OCI-LY7 (cell line): ENCODE data around the gene KCTD19.

ENCODE experiments used
- EZH2phosphoT487 ChIP-seq: fragments of 200-600 bp; sonication (generic); IDR thresholded peaks from 2 replicates; pipeline ENCODE4 v1.6.1; 2018; ENCODE audit warnings: low read depth, borderline replicate concordance, mild to moderate bottlenecking, mixed run types, antibody characterized with exemption, low read length, moderate library complexity, mixed read lengths
- TF ChIP-seq, protein P1 (sequence below): fragments of 200-600 bp; sonication (generic); conservative IDR thresholded peaks from 2 replicates; pipeline ENCODE4 v1.5.1; 2014; ENCODE audit warnings: mild to moderate bottlenecking, antibody characterized with exemption, low read length, moderate library complexity, mixed read lengths

GRCh38 chr16:67275321-67275720 is 51.2 kb downstream of the KCTD19 start:
- TF ChIP-seq, protein P1, sequence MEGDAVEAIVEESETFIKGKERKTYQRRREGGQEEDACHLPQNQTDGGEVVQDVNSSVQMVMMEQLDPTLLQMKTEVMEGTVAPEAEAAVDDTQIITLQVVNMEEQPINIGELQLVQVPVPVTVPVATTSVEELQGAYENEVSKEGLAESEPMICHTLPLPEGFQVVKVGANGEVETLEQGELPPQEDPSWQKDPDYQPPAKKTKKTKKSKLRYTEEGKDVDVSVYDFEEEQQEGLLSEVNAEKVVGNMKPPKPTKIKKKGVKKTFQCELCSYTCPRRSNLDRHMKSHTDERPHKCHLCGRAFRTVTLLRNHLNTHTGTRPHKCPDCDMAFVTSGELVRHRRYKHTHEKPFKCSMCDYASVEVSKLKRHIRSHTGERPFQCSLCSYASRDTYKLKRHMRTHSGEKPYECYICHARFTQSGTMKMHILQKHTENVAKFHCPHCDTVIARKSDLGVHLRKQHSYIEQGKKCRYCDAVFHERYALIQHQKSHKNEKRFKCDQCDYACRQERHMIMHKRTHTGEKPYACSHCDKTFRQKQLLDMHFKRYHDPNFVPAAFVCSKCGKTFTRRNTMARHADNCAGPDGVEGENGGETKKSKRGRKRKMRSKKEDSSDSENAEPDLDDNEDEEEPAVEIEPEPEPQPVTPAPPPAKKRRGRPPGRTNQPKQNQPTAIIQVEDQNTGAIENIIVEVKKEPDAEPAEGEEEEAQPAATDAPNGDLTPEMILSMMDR: no peak
- no peak for TF ChIP-seq EZH2phosphoT487
